GM19043 (cell line): ENCODE measurements around the gene SERGEF.

Experiments
- ATAC-seq: cut with Tn5 transposase; IDR thresholded peaks from one replicate; pipeline ENCODE4 v1.9.1; 2021; ENCODE audit warnings: low read depth; ENCODE audit not compliant: unreplicated experiment

SERGEF gene

DNA sequence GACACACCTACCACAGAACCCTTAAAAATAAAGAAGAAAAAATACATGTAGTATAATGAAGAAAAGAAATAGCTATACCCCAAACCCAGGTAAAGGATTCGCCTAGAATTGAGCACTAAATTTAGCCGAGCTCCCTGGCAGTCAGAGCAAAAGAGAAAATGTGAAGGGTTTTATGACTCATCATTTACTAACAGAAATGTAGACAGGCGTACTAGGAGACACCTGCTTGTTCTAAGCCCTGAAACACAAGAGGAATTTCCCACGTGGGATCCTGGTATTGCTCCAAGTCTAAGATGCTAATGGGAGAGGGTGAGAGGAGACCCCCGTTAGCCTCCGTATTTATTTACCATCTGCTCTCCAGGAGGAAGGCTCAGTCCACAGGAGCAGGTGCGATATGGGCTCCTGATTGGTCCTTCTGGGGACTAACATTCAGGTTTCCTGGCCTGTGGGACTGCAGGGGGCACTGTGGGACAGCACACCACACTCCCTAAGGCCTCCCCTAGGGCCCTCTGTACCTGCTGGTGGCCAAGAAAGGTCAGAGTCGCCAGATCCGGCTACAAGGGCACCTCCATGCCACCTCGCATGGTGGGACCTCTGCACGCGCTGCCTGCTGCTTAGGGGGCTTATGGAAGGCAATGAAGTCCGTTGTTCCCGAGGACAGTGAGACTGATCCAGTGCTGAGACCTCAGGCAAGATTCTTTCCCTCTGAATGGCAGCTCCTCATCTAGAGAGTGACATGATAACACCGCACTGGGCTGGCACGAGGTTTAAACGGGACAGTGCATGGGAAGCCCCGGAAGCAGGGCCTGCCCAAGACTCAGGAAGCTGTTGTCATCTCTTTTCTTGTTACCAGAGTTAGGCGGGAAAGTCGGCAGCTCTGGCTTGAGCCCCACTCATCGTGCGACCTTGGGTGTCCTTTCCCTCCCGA lies 252.5 kb downstream of the SERGEF start:
- ATAC-seq = peak; percentile 70

DNA sequence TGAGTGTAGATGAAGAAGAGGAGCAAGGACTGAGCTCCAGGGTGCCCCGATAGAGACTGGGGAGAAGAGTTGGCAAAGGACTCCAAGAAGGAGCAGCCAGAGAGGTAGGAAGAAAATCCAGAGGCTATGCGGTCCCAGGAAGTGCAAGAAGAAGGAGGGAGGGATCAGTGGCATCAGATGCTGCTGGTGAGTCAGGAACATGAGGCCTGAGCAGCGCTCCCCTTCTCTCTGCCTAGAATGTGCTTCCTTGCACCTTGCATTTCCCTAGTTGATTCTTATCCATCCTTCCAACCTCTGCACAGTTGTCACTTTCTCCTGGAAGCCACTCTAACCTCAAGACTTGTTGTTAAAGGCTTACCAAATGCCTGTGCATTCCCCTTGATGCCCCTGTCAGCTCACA lies 257.0 kb downstream of the SERGEF start:
- no peak for ATAC-seq

DNA sequence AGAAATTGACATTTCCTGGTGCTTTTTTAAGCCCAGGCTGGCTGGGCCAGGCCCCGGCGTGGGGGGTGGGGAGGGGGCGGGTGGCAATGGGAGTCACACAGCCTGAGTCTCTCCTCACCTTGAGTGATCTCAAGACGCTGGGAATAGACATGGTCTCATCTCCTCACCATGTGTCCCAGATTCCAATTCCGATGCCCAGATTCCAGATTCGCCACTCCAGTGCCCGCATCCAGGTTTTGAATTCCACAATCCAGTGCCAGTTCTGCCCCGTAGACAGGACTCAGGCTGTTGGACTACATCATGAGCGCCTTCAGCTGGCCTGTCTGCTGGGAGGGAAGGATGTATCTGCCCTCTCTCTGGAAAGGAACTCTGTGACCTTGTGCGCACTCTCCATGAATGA lies 259.2 kb downstream of the SERGEF start:
- no peak for ATAC-seq

DNA sequence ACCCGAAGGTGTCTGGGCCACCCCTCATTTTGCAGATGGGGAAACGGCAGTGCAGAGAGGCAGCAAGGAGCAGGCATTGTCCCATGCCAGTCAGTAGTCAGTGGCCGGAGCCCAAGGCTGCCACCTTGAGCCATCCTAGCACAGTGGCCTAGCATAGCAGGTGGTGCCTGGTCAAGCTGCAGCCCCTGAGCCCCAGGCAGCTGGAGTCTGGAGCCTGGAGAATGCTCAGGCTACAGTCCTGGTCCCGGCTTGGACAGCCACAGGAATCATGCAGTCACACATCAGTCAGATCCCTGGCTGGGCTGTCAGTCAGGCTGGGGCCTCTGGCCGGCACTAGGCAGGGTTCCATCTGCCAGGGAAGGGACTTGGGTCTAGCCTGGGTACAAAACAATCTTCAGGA lies 259.7 kb downstream of the SERGEF start:
- no peak for ATAC-seq

DNA sequence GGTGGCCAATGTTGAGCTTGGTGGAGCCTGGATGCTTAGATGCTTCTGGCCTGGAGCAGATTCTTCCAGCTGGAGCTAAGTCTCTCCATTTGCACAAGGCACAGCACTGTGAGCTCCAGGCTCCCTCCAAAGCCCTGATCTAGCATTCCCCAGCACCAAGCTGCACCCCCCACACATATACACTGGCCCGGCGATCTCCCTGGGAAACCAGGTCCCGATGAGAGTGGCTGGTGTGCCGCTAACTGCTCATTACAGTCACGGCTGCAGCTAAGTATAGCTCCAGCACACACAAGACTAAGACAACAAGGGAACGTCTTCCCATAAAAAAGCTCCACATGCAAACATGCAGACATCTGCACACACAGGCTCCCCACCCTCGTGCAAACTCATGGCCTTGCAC lies 260.7 kb downstream of the SERGEF start:
- ATAC-seq = no peak

DNA sequence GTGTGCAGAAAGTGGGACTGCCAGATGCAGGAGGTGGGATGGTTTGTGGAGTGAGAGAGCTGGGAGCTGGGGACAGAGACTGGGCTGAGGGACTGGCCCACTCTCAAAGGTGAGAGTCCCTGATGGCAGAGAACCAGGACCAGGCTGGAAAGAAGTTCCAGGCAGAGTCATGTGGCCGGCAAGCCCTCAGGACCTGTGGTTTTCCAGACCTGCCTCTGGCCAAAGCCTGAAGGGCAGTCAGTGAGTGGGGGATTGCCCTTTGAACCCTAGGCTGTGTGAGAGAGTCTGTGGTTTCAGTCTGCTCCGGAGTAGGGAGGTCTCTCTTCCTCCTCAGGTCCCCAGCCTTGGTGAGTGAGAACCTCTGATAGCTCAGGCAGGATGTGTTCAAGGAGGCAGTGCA lies 261.3 kb downstream of the SERGEF start:
- no peak for ATAC-seq

DNA sequence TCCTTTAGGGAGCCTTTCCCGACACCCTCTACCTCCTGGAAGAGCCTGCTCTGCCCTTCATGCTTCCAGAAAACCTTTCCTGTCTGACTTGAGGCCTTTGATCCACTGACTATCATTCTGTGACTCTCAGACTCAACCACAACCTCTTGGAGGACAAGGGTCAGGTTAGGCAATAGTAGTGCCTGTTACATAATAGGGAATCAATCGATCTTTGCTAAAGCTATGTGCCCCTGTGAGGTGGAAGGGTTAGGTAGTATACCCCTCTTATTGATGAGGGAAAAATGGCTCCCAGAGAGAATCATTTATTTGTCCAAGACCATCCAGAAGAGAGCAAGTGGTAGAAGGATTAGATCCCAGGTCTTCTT lies 262.1 kb downstream of the SERGEF start:
- no peak for ATAC-seq

DNA sequence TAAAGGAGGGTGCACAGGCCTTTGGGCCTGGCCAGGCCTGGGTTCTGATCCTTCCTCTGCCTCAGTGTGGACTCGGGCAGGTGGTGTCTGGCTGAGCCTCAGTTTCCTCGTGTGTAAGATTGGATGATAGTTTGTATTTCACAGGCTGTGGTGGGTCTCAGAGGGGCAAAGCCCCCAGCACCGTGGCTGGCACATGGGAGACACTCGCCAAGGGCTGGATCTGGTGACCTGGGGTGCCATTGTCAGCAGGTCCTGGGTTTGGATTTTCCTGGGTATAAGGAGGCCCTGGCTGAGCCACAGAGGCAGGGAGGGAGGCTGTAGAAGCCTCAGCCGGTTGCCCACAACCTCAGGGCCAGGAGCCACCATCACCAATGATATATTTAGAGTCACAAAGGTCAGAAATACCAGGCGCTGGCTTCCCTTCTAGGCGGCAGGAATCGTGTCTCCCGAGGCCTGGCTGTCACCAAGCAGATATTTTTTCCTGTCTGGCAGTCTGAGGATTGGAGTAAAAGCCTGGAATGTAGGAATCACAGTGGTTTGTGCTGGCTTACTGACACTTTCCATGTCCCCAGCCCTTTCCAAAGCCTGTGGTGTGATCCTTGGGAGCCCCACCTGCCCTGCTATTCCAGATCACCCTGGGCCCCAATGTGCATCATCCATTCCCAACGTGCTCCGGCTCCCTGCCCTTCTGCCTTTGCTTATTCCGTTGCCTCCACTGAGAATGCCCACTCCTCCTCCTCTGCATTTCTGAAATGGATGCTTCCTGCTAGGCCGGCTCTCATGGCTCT lies 262.6 kb downstream of the SERGEF start:
- no peak for ATAC-seq

DNA sequence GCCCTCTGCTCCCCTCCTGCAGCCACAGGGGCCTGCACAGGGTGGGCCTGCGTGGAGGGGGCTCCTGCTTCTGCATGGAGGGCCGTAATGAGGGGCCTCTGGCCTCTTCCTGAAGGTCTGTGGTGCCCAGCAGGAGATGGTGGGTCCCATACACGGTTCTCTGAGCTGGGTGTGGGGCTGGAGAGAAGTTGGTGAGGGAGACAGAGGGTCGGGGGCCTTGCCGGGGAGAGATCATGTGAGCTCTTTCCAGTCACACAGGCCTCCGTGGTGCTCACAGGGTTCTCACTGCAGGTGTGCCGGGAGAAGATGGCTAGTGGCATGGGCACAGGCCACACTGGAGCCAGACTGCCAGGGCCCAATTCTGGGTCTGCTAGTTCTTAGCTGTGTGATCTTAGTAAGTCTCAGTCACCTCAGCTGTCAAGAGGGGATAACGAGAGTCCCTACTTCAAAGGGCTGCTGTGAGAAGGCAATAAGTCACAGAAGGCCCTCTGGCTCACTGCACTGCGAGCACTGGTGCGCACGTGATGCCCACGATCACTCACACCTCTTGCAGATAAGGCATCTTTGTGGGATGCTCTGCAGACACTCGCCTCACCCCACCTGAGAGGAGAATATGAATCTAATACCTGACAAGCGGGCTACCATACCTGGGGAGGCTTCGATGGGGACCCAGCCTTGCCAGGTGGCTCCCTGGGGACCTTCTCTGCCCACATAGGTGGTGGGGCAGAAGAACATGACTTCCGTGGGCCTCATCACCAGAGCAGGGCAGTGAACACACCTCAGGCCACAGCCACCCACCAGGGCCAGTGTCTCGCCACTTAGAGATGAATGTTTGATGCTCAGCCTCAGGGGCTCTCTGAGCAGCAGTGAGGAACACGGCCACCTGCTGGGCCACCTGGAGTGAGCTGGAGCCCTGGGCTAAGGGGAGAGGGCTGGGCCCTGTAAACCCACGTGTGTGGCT lies 263.8 kb downstream of the SERGEF start:
- ATAC-seq = no peak

DNA sequence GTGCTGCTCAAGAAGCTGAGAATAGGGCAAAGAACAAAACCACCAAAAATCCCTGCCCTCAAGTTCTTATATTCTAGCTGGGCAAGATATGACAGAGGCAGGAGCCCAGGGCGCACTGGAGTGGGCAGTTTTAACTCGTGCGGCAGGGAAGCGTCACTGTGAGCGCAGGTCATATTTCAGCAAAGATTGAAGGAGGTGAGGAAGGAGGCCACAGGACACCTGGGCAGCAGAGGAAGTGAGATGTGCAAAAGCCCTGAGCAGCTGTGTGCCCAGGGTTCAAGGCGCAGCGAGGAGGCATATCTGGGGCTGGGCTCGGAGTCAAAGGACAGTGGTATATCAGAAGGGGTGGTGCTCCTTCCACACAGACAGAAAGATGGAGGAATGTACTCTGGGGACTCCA lies 264.8 kb downstream of the SERGEF start:
- ATAC-seq = no peak

DNA sequence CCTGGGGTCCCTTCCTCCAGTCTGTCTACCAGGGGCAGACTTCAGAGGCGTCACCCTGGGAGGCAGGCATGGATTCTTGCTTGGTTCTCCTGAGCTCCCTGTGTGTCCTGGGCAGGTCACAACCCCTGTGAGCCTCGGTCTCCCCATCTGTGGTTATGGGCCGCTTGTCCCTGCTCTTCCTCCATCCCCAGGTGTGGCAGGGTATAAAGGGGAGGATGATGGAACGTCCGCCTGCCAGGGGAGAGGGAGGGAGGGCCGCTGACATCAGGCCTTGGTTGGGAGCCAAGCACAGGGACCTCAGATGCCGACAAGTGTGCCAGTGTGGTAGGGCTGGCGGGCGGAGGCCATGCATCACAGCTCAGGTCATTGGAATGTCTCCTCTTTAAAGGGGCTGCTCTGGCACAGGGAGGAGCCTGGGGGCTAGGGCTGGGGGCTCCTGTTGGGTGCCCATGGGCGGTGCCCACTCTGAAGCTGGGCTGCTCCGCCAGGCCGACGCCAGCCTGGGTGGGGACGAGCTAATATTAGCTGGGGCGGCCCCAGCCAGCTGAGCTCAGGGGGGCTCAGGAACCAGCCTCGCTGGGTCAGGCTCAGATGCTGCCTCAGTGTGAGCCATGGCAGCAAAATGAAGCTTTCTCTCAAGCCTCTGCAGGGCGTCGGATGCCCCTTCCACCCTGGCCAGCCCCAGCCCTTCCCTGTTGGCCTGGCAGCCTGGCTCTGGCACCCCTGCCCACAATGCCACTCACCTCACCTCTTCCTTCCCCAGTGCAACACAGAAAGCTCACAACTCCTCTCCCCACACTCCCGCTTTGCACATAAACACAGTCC lies 265.5 kb downstream of the SERGEF start:
- no peak for ATAC-seq

DNA sequence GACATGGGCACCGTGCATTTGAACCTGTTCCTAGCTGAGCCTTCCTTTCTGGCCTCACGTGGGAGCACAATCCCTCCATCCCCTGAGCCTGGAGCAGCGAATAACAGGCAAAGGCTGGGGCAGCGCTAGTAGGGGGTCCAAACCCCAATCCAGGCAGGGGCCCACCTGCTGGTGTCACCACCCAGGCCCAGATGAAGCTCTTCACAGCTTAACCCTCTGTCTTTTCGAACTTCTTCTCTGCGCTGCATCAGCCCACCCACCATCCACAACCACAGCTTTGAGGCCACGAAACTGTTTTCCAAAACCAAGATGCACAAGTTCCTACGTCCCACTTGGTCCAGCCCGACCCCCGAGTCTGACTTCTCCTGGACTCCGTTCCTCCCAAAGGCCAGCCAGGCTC lies 266.8 kb downstream of the SERGEF start:
- ATAC-seq = no peak

DNA sequence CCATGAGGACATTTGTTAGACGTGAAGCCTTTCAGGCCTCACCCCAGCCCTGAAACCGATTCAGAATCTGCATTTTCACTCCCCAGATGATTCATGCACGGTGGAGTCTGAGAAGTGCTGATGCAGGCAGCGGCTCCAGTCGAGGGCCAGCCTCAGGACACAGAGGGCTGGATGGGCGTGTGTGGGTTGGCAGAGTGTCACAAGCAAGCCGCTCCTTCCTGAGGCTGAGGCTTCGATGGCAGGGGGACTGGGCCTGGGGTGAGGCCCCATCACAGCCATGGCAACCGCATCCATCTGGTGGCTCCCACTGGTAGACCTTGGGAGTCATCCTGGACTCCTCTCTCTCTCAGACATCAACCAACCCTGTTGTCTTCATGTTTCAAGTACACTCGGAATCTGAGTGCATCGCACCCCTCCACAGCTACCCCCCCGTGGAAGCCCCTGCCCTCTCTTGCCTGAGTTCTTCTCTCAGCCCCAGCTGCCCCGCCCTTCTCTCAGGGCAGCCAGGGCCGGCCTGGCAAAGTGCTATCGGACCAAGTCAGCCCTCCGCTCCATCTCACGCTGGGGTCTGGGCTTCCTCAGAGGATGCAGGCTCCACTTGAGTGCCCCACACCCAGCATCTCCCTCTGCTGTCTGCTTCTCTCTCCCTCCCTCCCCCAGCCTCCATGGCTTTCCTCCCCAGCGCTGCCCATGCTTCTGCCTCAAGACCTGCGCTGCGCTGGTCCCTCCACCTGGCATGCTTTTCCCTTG lies 267.6 kb downstream of the SERGEF start:
- ATAC-seq = no peak

DNA sequence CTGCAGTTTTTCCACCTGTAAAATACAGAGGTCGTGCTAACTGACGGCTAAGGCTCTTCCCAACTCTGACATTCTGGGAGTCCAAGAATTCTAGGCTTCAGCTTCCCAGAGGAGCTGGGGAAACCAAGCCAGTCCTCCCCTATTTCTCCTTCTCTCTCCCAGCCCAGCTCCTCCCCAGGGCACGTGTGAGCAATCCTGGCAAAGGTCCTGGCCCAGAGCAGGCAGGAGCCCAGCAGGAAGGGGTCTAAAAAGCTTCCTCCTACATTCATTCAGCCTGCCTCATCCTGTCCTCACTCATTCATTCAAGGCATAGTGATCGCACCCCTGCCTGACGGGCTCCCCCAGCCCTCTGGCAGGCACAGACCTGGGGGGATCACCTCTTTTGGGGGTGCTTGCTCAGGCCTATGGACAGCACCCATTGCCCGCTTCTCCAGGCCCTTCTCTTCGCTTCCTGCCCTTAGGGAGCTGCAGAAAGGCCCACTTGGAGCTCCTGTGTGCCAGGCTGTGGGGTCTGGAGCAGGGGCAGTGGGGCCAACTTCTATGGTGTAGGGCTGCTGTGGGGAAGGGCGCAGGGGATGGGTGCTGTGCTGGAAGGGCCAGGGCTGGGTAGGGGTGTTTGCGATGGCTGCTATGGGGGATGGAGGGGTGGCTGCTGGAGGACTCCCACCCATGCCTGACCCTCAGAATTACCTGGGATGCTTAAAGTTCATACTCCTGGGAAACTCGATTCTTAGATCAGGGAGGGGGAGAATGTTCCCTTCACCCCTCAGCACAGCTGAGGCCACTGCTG lies 268.5 kb downstream of the SERGEF start:
- ATAC-seq = no peak

DNA sequence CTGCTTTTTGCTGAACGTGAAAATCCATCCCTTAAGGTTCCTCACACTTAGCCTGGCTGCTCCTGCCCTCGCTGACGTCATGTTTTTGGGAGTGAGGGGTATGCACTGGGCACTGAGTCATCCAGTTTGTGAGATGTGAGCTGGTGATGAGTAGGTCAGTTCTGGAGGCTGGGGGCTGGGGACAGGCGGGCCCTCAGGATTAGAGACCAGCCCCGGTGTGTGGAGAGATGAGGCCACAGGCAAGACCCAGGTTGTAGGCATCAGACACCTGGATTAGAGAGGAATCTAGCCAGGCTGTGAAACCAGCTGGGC lies 269.1 kb downstream of the SERGEF start:
- ATAC-seq = no peak

DNA sequence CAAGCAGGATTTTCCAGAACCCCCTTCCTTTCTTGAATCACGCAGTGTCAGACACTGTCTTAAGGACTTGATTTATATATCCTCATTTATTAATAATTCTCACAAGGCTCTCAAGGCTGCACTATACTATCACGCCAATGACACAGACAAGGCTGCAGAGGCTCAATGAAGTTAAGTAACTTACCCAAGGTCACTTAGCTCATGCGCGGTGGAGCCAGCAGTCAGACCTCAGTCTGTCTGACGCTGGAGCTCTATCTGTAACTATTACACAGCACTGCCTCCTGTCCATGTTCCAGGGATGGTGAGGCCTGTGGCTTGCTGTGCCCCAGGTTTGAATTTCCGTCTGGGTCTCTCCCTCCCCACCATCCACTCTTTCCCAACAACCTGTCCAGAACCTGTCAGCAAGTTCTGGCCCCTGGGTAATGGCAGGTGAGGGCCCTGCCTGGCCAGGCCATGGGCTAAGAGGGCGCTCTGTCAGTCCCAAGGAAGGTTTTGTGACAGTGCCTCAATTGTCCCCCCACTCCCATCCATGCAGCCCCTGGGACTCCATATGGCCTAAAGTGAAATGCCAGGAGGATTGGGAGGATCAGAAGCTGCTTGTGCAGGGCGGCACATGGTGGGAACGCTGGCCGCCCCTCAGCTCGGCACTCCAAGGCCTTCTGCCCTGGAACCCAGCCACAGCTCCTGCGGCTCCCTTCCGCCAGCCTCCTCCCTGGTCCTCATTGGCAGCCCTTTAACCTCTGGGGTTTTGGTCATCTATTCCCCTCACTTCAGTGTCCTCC lies 269.6 kb downstream of the SERGEF start:
- ATAC-seq = no peak

DNA sequence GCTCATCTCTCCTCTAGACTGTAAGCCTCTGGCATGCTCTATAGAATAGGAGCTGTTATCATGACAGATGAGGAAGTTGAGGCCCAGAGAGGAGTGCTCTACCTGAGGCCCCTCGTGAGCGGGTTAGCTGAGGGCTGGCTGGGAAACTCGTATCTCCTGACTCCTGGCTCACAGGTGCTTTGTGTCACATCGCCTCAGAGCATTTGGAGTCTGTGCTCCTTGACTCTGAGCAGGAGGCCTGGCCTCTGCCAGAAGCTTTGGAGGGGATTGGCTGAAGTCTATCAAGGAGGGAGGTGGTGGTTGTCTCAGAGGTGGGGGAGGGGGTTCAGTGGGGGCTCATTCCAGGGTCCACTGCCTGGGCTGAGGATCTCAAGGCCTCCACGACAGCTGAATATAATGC lies 270.8 kb downstream of the SERGEF start:
- no peak for ATAC-seq

DNA sequence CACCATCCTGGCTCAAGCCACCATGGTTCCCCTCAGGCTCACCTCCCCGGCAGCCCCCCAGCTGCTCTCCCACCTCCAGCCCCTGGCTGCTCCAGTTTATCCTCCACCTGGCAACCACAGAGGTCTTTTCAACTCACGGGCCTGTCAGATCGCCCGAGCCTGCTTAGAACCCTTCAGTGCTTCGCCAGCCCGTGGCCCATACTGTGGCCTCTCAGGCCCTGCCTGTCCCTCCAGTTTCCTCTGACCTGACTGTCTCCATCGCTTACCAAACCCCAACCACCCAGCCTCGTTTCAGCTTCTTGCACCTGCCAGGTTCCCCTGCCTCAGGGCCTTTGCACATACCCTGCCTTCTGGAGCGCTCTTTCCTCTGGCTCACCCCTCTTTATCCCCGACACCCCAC lies 271.4 kb downstream of the SERGEF start:
- ATAC-seq = no peak
